C4-2B (cell line): ENCODE measurements around the gene AQP10.
"Not testable (repeated sequence)": the region's sequence is repeated elsewhere in the genome, so short reads cannot be mapped to it uniquely, and the experiment has no call there.

Source experiments
- H3K27ac ChIP-seq: fragments of 450-650 bp; 2 replicates; pipeline ENCODE4 v1.5.1; 2017
- ZFX ChIP-seq: fragments of 450-650 bp; IDR thresholded peaks from 2 replicates; pipeline ENCODE4 v1.6.1; 2017
- TF ChIP-seq, protein P1 (sequence below): fragments of 450-650 bp; conservative IDR thresholded peaks from 2 replicates; pipeline ENCODE4 v1.5.1; 2017; ENCODE audit warnings: mild to moderate bottlenecking

Gene AQP10

DNA sequence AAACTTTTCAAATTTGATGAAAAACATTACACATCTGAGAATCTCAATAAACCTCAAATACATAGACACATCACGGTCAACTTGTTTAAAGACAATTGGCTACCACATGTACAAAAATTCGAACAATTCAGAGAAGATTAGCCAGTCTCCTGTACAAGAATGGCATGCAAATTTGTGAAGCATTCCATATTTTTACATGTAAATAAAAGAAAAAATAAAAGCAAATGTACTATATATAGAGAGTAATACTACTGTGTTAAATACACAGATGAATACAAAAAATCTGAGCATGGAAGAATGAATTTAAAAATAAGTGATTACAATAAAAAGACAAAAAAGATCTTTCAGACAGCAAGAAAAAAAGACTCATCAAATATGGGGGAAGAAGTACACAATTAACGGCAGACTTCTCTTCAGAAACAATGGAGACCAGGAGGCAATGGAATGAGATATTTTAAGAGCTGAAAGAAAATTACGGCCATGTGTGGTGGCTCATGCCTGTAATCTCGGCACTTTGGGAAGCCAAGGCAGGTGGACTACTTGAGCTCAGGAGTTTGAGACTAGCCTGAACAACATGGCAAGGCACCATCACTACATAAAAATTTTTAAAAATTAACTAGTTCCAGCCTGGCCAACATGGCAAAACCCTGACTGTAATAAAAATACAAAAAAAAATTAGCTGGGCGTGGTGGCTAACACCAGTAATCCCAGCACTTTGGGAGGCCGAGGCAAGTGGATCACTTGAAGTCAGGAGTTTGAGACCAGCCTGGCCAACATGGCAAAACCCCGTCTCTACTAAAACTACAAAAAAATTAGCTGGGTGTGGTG is 25.3 kb upstream of the AQP10 start:
- H3K27ac ChIP-seq: no peak overlapping the region
- no peak for TF ChIP-seq ZFX
- TF ChIP-seq, protein P1, sequence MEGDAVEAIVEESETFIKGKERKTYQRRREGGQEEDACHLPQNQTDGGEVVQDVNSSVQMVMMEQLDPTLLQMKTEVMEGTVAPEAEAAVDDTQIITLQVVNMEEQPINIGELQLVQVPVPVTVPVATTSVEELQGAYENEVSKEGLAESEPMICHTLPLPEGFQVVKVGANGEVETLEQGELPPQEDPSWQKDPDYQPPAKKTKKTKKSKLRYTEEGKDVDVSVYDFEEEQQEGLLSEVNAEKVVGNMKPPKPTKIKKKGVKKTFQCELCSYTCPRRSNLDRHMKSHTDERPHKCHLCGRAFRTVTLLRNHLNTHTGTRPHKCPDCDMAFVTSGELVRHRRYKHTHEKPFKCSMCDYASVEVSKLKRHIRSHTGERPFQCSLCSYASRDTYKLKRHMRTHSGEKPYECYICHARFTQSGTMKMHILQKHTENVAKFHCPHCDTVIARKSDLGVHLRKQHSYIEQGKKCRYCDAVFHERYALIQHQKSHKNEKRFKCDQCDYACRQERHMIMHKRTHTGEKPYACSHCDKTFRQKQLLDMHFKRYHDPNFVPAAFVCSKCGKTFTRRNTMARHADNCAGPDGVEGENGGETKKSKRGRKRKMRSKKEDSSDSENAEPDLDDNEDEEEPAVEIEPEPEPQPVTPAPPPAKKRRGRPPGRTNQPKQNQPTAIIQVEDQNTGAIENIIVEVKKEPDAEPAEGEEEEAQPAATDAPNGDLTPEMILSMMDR: no peak

DNA sequence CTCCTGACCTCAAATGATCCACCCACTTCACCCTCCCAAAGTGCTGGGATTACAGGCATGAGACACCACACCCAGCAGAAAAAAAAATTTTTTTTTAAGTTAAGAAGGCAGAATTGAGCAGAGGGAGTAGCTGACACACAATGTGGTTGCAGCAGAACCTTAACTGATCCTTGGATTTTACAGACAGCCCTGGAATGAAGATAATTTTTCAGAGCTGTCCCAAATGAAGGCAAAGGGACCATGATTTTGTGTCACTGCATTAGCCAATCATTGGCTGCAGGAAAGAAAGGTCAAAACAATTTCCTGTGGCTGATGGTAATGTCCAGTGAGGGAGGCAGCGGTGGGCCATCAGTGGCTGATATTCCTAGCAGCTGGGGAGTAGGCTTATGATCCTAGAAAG is 19.3 kb upstream of the AQP10 start:
- TF ChIP-seq, protein P1: no peak
- TF ChIP-seq ZFX: no peak
- H3K27ac ChIP-seq: no peak overlapping the region

DNA sequence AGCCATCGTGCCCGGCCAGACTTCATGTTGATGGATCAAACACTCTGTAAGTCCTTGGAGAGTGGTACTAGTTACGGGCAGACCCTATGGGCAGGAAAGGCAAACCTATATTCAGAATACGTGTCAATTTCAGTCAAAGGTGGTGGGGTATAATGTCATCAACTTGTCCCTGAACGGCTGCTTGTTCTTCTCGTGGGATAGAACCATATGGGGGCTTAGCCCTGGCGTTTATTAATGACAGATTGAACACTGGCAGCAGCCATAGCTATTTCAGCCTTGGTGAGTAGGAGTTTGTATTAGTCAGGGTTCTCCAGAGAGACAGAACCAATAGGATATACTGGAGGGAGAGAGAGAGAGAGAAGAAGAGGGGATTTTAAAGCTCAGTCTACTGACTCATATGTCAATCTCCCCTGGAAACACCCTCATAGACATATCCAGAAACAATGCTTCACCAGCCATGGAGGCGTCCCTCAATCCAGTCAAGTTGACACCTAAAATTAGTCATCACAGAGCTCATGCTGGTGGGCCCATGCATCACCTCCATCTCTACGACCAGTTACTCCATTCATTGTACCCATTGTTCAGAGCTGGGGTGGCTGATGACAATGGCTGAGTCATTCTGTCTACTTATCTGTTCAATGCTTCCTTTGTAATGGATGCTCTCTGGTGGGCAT is 16.1 kb upstream of the AQP10 start:
- TF ChIP-seq ZFX: no peak
- TF ChIP-seq, protein P1: no peak
- no peak overlapping the region for H3K27ac ChIP-seq

DNA sequence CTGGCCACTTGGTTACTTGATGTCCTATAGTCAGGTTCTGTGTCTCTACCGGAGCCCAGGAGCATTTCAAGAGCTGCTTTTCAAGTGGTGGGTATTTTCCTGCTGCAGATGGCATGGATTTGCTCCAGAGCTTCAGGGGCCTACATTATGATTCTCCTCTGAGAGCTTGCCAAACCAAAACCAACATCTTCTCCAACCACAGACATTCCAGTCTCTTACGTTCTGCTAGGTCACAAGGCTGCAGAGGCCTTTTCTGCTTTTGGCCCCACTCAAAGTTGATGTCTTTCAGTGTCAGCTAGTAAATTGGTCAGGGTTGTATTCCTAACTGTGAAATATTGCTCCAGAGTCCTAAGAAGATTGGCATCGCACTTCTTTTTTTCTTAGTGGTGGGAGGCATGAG is 14.7 kb upstream of the AQP10 start:
- TF ChIP-seq, protein P1: no peak
- no peak for TF ChIP-seq ZFX
- no peak overlapping the region for H3K27ac ChIP-seq

DNA sequence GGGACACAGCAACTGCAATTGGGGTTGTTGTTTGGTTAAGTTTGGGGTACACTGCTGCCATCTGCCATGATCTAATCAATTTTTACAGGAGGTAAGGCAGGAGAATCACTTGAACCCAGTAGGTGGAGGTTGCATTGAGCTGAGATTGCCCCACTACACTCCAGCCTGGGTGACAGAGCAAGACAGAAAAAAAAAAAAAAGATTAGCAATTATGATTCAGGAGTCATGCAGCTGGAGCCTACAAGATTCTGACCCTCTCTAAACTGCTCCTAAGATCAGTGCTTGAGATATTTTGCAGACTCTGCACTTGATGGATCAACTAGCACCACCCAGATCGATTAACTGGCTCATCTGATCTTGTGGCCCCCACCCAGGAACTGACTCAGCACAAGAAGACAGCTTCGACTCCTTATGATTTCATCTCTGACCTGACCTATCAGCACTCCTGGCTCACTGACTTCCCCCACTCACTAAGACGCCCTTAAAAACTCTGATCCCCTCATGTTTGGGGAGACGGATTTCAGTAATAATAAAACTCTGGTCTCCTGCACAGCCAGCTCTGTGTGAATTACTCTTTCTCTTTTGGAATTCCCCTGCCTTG is 13.1 kb upstream of the AQP10 start:
- not testable (repeated sequence) for H3K27ac ChIP-seq

DNA sequence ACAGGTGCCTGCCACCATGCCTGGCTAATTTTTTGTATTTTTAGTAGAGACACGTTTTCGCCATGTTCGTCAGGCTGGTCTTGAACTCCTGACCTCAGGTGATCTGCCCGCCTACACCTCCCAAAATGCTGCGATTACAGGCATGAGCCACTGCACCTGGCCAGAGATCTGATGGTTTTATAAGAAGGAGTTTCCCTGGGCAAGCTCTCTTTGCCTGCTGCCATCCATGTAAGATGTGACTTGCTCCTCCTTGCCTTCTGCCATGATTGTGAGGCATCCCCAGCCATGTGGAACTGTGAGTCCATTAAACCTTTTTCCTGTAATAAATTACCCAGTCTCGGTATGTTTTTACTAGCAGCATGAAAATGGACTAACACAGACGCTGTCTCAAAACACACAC is 11.8 kb upstream of the AQP10 start:
- H3K27ac ChIP-seq: not testable (repeated sequence)

DNA sequence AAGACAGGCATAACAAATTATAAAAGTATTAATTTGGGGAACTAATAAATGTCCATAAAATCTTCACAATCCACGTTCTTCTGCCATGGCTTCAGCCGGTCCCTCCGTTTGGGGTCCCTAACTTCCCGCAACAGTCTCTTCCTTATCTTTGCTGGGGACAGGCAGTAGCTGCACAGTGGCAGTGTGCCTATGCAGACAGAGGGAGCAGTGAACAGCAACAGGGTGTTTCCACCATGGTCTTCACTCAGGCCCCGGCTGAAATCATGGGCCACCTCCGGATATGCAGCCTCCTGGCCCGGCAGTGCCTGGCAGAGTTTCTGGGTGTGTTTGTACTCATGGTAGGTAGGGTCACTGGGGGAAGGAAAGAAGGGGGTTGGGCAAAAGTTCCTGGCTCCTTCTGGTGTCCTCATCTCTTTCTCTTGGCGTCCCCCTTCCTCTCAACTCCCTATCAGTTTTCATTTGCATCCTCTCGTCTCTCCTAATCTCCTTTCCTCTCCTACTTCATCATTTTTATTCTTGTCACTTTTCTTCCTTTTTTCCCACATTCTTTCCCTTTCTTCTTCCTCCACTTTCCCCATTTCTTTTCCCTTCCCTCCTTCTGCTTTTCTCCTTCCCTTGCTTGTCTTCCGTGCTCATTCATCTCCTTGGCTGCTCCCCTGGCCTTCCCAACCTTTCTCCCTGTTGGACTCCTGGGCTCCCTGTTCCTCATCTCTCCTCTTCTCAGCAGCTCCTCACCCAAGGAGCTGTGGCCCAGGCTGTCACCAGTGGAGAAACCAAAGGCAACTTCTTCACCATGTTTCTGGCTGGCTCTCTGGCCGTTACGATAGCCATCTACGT is 8.4 kb upstream of the AQP10 start:
- not testable (repeated sequence) for H3K27ac ChIP-seq

DNA sequence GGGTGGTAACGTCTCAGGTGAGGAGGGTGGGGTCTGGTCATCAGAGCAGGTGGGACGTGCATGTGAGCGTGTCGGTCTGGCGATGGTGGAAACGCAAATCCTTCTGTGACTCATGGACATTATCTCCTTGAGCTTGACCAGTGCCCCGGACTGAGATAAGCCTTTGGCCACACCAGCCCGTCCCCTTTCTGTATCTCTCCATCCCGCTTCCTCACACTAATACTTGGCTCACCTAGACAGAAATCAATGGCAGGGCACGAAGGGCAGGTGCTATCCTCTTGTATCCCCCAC is 7.9 kb upstream of the AQP10 start:
- TF ChIP-seq, protein P1: no peak
- TF ChIP-seq ZFX: no peak
- no peak overlapping the region for H3K27ac ChIP-seq

DNA sequence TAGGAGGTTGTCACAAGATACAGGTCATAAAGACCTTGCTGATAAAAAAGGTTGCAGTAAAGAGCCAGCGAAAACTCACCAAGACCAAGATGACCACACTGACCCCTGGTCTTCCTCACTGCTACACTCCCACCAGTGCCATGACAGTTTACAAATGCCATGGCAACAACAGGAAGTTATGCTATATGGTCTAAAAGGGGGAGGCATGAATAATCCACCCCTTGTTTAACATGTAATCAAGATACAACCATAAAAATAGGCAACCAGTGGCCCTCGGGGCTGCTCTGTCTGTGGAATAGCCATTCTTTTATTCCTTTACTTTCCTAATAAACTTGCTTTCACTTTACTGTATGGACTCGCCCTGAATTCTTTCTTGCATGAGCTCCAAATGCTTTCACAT is 6.7 kb upstream of the AQP10 start:
- not testable (repeated sequence) for H3K27ac ChIP-seq
